ENCODE measurements around the gene TERT. TPM values are rescaled to one million over a fixed set of nuclear protein-coding genes. Genes with fewer than 3 reads are reported as not detected.

Gene TERT
- total RNA-seq, 4 donors from 2014 or later: not detected

DNA sequence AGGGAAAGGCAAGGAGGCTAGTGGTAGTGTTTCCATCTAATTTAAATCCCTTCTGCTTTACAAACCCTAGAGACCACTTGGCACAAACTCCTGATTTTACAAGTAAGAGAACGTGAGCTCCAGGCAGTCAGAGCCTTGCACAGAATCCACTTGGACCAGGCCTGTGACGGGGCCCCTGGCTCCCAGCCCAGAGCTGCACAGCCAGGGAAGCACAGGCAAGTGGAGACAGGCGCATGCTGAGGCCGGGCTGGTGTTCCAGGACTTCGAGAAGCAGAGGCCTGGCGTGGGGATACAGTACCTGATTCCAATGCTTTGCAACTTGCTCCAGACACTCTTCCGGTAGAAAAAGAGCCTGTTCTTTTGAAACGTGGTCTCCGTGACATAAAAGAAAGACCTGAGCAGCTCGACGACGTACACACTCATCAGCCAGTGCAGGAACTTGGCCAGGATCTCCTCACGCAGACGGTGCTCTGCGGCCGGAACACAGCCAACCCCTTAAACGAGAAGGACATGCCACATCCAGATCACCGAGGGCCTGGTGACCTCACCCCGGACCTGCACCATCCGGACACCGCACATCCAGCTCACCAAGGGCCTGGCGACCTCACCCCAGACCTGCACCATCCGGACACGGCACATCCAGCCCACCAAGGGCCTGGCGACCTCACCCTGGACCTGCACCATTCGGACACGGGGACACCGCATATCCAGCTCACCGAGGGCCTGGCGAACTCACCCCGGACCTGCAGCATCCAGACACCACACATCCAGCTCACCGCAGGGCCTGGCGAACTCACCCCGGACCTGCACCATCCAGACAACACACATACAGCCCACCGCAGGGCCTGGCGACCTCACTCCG lies 12.5 kb downstream of the TERT start:
- no peak overlapping the region for H3K4me3 ChIP-seq
- TF ChIP-seq POLR2AphosphoS5 (IDR thresholded peaks at IDR 0.05) (no peak), POLR2A (IDR thresholded peaks at IDR 0.05) (no peak), EP300 (IDR thresholded peaks at IDR 0.05) (no peak)
- TF ChIP-seq, protein P1, sequence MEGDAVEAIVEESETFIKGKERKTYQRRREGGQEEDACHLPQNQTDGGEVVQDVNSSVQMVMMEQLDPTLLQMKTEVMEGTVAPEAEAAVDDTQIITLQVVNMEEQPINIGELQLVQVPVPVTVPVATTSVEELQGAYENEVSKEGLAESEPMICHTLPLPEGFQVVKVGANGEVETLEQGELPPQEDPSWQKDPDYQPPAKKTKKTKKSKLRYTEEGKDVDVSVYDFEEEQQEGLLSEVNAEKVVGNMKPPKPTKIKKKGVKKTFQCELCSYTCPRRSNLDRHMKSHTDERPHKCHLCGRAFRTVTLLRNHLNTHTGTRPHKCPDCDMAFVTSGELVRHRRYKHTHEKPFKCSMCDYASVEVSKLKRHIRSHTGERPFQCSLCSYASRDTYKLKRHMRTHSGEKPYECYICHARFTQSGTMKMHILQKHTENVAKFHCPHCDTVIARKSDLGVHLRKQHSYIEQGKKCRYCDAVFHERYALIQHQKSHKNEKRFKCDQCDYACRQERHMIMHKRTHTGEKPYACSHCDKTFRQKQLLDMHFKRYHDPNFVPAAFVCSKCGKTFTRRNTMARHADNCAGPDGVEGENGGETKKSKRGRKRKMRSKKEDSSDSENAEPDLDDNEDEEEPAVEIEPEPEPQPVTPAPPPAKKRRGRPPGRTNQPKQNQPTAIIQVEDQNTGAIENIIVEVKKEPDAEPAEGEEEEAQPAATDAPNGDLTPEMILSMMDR (IDR thresholded peaks at IDR 0.05): no peak

DNA sequence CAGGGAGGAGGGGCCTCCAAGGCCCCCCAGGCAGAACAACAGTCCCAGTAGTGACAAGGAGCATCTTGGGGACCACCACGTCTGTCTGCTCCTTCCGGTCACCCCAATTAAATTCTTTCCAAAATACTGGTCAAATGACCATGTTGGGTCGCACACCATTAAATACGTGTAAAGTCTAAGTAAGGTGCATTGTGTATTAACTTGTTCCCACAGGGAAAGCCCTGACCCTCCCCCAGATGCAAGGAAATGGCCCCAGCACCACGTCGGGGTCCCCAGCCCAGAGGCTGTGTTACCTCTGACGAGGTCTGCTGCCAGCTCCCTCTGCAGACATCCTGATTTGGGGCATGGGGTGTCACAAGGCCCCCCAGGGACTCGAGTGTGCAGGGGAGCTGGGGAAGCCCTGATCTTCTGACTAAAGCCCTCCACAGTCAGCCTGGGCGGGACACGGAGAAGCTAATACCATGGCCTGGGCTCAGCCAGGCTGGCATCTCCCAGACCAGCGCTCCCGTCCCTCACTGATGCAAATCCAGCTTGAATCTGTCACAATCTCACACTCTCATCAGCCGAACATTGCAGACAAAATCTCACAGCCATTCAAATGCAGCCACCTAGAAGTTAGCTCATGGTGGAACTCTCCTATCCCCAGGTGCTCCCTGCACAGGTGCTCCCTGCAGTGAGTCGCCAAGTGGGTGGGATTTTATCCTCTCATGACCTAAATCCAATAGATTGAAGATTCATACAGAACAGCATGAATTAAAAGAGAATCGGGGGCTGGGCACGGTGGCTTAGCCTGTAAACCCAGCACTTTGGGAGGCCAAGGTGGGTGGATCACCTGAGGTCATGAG lies 13.6 kb downstream of the TERT start:
- Histone ChIP-seq H3K27ac (no peak overlapping the region), H3K36me3 (no peaks in the 10 kb centered on the region), H3K9me3 (no peaks in the 10 kb centered on the region), H3K4me3 (no peak overlapping the region), H3K4me1 (no peaks in the 10 kb centered on the region), H3K27me3 (no peaks in the 10 kb centered on the region)
- WGBS: 88% methylated on average over 9 of the region's 16 CpGs
- TF ChIP-seq, protein P1 (IDR thresholded peaks at IDR 0.05): no peak
- TF ChIP-seq POLR2A (IDR thresholded peaks at IDR 0.05) (no peak), POLR2AphosphoS5 (IDR thresholded peaks at IDR 0.05) (no peak), EP300 (IDR thresholded peaks at IDR 0.05) (no peak)
- DNase-seq (ENCODE audit: low spot score in 2 of 2): peak; percentile 13 to 50

More for the DNA sequence above, 12.5 kb downstream of the TERT start:
- Histone ChIP-seq H3K36me3 (no peaks in the 10 kb centered on the region), H3K27ac (no peak overlapping the region), H3K27me3 (no peaks in the 10 kb centered on the region), H3K4me1 (no peaks in the 10 kb centered on the region), H3K9me3 (no peaks in the 10 kb centered on the region)
- WGBS: 69% methylated on average over 19 of the region's 37 CpGs
- peak; percentile 59 to 79 for DNase-seq (ENCODE audit: low spot score in 2 of 2)

DNA sequence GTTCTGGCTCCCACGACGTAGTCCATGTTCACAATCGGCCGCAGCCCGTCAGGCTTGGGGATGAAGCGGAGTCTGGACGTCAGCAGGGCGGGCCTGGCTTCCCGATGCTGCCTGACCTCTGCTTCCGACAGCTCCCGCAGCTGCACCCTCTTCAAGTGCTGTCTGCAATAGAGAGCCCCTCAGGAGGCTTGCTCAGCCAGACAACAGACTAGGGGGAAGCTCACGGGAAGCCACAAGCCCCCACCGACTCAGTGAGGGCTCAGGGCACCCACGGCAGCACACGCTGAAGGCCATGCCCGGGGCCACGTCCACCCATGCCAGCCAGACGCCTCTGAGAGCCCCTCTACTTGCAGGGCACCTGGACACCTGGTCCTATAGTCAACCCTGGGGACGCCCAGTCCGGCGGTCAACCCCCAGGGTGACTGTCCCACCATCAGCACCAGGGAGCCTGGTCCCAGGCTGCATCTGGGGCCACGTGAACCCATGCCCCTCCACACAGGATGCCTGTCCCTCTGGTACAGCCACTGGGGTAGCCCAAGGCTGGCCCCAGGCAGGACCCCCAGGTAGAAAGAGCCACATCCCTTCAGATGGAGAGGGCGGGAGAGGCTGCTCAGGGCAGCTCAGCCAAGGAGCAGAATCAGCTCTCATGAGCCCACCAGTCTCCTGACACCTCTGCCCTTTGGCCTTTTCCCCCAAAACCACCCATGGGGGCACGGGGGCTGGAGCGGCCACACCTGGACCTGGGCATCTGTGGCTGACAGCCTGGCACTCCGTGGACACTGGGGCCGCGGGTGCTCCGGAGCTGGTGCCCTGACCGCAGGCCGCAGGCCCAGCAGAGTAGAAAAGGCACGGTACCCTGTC lies 14.5 kb downstream of the TERT start:
- peak in 1 of 2 donors; percentile 64 for DNase-seq (ENCODE audit: low spot score in 2 of 2)
- H3K27me3 ChIP-seq: no peaks in the 10 kb centered on the region
- TF ChIP-seq EP300 (IDR thresholded peaks at IDR 0.05) (no peak), POLR2AphosphoS5 (IDR thresholded peaks at IDR 0.05) (no peak), POLR2A (IDR thresholded peaks at IDR 0.05) (no peak)
- TF ChIP-seq, protein P1 (IDR thresholded peaks at IDR 0.05): no peak
- H3K4me3 ChIP-seq: no peak overlapping the region
- no peaks in the 10 kb centered on the region for H3K4me1 ChIP-seq
- H3K27ac ChIP-seq: no peak overlapping the region
- no peaks in the 10 kb centered on the region for H3K36me3 ChIP-seq
- 95% methylated on average over 8 of the region's 32 CpGs for WGBS
- no peaks in the 10 kb centered on the region for H3K9me3 ChIP-seq

DNA sequence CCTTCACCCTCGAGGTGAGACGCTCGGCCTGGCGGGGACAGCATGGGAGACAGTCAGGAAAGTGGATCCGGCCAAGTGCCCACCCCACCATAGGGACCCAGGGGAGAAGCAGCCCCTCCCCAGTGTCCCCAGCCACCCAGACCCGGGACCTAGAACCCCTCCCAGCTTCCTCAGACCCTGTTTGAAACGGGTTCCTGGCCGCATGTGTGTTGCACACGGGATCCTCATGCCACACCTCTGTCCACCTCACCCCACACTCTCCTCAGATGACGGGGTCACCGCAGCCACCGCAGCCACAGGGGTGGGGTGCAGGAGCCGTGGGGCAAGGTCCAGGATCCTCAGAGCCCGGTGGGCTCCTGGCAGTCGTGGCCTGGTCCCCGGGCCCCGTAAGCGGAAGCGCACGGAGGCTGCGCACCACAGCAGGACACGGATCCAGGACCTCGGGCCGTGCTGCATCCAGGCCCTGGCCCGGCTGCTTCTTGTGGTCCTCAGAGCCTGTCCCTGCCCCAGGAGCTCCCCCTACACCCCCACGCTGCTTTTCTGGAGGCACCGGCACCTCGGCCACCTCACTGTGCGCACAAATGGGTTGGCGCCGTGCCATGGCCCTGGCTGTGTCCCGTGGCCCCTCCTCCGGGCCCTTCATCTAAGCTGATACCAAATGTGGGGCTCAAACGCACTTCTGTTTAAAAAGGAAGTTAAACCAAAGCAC lies 15.3 kb downstream of the TERT start:
- TF ChIP-seq POLR2A (IDR thresholded peaks at IDR 0.05) (no peak), POLR2AphosphoS5 (IDR thresholded peaks at IDR 0.05) (no peak), EP300 (IDR thresholded peaks at IDR 0.05) (no peak)
- TF ChIP-seq, protein P1 (IDR thresholded peaks at IDR 0.05): no peak
- DNase-seq (ENCODE audit: low spot score in 2 of 2): peak in 1 of 2 donors; percentile 77
- 90% methylated on average over 20 of the region's 34 CpGs for WGBS
- Histone ChIP-seq H3K27me3 (no peaks in the 10 kb centered on the region), H3K9me3 (no peaks in the 10 kb centered on the region), H3K27ac (no peak overlapping the region), H3K36me3 (no peaks in the 10 kb centered on the region), H3K4me1 (no peaks in the 10 kb centered on the region), H3K4me3 (no peak overlapping the region)
